ENCODE measurements around the gene GALNT2.

DNA sequence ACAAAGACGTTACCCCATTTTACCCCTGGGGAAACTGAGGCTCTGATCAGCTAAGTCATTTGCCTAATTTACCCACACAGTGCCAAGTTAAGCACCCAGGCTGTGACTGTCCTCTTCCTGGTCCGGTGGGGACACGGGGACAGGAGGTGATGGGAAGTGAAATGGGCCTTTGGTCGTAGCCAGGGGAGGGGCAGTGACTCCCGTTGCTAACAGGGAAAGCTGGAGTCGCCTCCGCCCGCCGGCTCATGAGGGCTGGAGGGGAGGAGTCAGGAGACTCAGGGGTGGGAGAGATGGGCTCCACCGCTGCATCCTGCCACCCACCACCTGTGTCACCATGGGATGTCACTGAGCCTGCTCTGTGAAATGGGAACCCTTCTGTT is 219.8 kb downstream of the GALNT2 start:
- TF ChIP-seq POLR2A (IDR thresholded peaks at IDR 0.05; ENCODE audit: low read depth, low read length) = no peak
- no peak for TF ChIP-seq POLR2AphosphoS5 (IDR thresholded peaks at IDR 0.05; ENCODE audit: low read depth, low read length)
- no peak for TF ChIP-seq TAF1 (IDR thresholded peaks at IDR 0.05; ENCODE audit: low read depth, low read length)
- no peak for TF ChIP-seq POU2F2 (IDR thresholded peaks at IDR 0.05; ENCODE audit: low read depth, low read length)
- no peak for TF ChIP-seq SPI1 (IDR thresholded peaks at IDR 0.05; ENCODE audit: low read depth, low read length)
